Activated naive CD4-positive, alpha-beta T cell treated with anti-CD3 and anti-CD28 coated beads for 36 hours (primary cell): ENCODE results near the gene ZCCHC8. TPM values are rescaled to one million over a fixed set of nuclear protein-coding genes. Genes with fewer than 3 reads are reported as not detected.

ENCODE experiments used
- total RNA-seq, 2 experiments: library from RNA; stranded (reverse); gene quantifications; one replicate each; pipeline ENCODE4 v1.2.3, GENCODE V29; 2021

Gene ZCCHC8
- total RNA-seq, 2 experiments from 2014 or later = 25.9 to 26.0 TPM

Other genes starting within 250 kb of the ZCCHC8 start
- gene VPS33A, start 234.4 kb downstream of the ZCCHC8 start, total RNA-seq = 10 to 100 TPM; 15.9 to 17.2 TPM
- 10 to 100 TPM; 50.7 to 51.3 TPM for gene CLIP1, start 78.3 kb downstream of the ZCCHC8 start, total RNA-seq
- 100 to 1,000 TPM; 117 to 127 TPM for gene RSRC2, start 26.0 kb upstream of the ZCCHC8 start, total RNA-seq
- 100 to 1,000 TPM; 141 to 142 TPM for gene KNTC1, start 26.3 kb upstream of the ZCCHC8 start, total RNA-seq
- gene HCAR2, start 202.4 kb upstream of the ZCCHC8 start, total RNA-seq = not detected
- not detected for gene HCAR3, start 215.9 kb upstream of the ZCCHC8 start, total RNA-seq
- gene HCAR1, start 229.9 kb upstream of the ZCCHC8 start, total RNA-seq = under 1 TPM; 0.91 to 0.99 TPM